T-helper 17 cell (primary cell): Measurements from ENCODE around the gene SLC16A9. TPM values are rescaled to one million over a fixed set of nuclear protein-coding genes. Genes with fewer than 3 reads are reported as not detected.
A peak's percentile ranks its signal among the peaks of the same experiment; 100 is the strongest.
"Not testable (repeated sequence)": the region's sequence is repeated elsewhere in the genome, so short reads cannot be mapped to it uniquely, and the experiment has no call there.

Experiments
- ATAC-seq: fragments of 150-1000 bp; cut with Tn5 transposase; 2 replicates; pipeline ENCODE4 v1.10.0; 2021; ENCODE audit warnings: mild to moderate bottlenecking, moderate library complexity
- DNase-seq, 3 donors: peaks; one replicate each; pipeline versions ENCODE4 v3.0.0 to v3.0.0-alpha.2; 2020 to 2021
- H3K9me3 ChIP-seq: one replicate; pipeline ENCODE4 v1.7.0; 2013; ENCODE audit warnings: low read length, mild to moderate bottlenecking; ENCODE audit not compliant: control insufficient read depth, poor library complexity, severe bottlenecking
- H3K27ac Mint-ChIP-seq: one replicate; pipeline ENCODE4 v1.8.0; 2022; ENCODE audit warnings: mild to moderate bottlenecking, moderate library complexity, mixed read lengths
- H3K27me3 Mint-ChIP-seq: one replicate; pipeline ENCODE4 v1.8.0; 2022; ENCODE audit warnings: mixed read lengths
- H3K36me3 Mint-ChIP-seq: one replicate; pipeline ENCODE4 v1.8.0; 2022; ENCODE audit warnings: low read depth, mixed read lengths
- H3K4me1 Mint-ChIP-seq: one replicate; pipeline ENCODE4 v1.8.0; 2022; ENCODE audit warnings: mild to moderate bottlenecking, mixed read lengths
- H3K4me3 Mint-ChIP-seq: one replicate; pipeline ENCODE4 v1.8.0; 2022; ENCODE audit warnings: mild to moderate bottlenecking, moderate library complexity, mixed read lengths
- total RNA-seq, 4 donors: library from RNA in 2 of 4; stranded (reverse) in 2 of 4; gene quantifications; one replicate each; pipeline ENCODE4 v1.2.3 and lab custom pipeline; 2022 to 2026

SLC16A9 gene, protein sequence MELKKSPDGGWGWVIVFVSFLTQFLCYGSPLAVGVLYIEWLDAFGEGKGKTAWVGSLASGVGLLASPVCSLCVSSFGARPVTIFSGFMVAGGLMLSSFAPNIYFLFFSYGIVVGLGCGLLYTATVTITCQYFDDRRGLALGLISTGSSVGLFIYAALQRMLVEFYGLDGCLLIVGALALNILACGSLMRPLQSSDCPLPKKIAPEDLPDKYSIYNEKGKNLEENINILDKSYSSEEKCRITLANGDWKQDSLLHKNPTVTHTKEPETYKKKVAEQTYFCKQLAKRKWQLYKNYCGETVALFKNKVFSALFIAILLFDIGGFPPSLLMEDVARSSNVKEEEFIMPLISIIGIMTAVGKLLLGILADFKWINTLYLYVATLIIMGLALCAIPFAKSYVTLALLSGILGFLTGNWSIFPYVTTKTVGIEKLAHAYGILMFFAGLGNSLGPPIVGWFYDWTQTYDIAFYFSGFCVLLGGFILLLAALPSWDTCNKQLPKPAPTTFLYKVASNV
- under 1 TPM; 0.07 to 0.18 TPM for total RNA-seq
- total RNA-seq (lab: John Stamatoyannopoulos, UW) = 0 reads per million in 2 donors

DNA sequence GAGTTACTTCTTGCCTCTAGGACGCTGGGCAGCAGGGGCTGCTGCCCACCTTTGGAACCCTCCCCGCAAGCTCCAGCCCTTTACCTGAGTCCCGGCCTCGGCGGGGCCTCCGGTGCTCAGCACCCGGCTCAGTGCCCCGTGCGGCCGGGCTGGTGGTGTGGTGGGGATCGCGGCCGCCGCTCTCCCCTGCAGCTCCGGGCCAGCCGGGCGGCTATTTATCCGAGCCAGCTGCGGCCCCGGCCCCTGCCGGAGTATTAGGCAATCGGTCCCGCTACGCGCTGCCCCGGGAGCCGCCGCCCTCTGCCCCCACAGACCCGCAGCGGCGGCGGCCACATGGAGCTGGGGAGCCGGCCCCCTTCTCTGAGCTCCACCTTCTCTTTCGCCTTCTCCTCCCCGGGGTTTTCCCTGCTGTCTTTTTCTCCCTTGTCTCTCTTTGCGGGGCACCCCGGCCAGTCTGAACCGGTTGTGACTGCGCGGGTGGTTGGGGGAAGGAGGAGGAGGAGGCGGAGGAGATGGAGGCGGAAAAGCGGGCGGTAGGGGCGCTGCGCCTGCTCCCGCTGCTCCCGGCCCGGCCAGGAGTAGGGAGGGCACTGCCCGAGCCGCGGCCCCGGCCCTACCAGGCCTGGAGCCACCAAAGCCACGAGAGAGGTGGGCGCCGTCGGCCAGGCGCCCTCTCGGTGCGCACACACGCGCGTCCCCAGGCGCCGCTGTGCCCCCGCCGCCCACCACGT, at the start of gene SLC16A9:
Gene SLC16A9, minus strand, starts transcription at position 456 of the 731 bp plus-strand sequence. CDS start 25,559 bp downstream, outside the sequence.
- no peaks in the 10 kb centered on the region for H3K9me3 ChIP-seq
- Mint-ChIP-seq H3K27ac (no peak within 1 kb of the TSS), H3K4me3 (peak within 1 kb of the TSS; percentile 76), H3K36me3 (peaks cover 3% of the 10 kb centered on the region), H3K27me3 (peaks cover 72% of the 10 kb centered on the region), H3K4me1 (peaks cover 4% of the 10 kb centered on the region)
- ATAC-seq (peak; percentile 83), DNase-seq (peak in 1 of 3 donors; percentile 6)

DNA sequence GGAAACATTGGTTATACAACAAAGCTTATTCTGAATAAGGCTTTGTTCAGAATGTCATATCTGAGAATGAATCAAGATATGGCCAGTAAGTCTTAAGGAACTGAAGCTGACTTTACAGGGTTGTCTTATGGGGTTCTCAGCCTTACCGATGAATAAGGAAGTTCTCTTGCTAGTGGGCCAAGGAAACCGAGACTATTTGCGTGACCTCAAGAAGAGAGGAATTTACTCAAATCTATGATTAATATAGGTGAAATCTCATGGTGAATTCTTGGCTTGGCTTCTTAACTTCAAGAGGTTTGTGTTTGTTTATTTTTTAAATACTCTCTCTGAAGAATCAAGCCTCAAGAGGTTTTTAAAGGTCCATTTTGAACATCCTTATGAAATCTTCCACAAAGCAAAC, 48.3 kb upstream of the SLC16A9 start:
- no peak overlapping the region for H3K27ac Mint-ChIP-seq
- H3K9me3 ChIP-seq = no peaks in the 10 kb centered on the region
- no peak overlapping the region for H3K4me3 Mint-ChIP-seq
- no peaks in the 10 kb centered on the region for H3K36me3 Mint-ChIP-seq
- peaks cover 6% of the 10 kb centered on the region for H3K27me3 Mint-ChIP-seq
- DNase-seq (no peak), ATAC-seq (no peak)
- peaks cover 2% of the 10 kb centered on the region for H3K4me1 Mint-ChIP-seq

- Mint-ChIP-seq H3K27ac (no peak overlapping the region), H3K4me3 (no peak overlapping the region), H3K4me1 (peaks cover 2% of the 10 kb centered on the region), H3K36me3 (no peaks in the 10 kb centered on the region), H3K27me3 (peaks cover 21% of the 10 kb centered on the region)
- ATAC-seq (no peak), DNase-seq (no peak)
- no peaks in the 10 kb centered on the region for H3K9me3 ChIP-seq
These were observed 45.3 kb upstream of the SLC16A9 start for GRCh38 chr10:59754951-59755350.

GRCh38 chr10:59753267-59753666, 43.6 kb upstream of the SLC16A9 start, which contains the start of gene MRLN:
Gene MRLN, minus strand, starts transcription at chr10:59753455.
- ATAC-seq (no peak), DNase-seq (no peak)
- H3K27me3 Mint-ChIP-seq = peaks cover 31% of the 10 kb centered on the region
- peaks cover 2% of the 10 kb centered on the region for H3K4me1 Mint-ChIP-seq
- H3K27ac Mint-ChIP-seq = no peak within 1 kb of the TSS
- no peaks in the 10 kb centered on the region for H3K9me3 ChIP-seq
- H3K36me3 Mint-ChIP-seq = no peaks in the 10 kb centered on the region
- H3K4me3 Mint-ChIP-seq = no peak within 1 kb of the TSS

- no peak for ATAC-seq
- no peaks in the 10 kb centered on the region for H3K36me3 Mint-ChIP-seq
These were observed 42.8 kb upstream of the SLC16A9 start for GRCh38 chr10:59752278-59752940.

GRCh38 chr10:59750155-59750945, 40.7 kb upstream of the SLC16A9 start:
- ATAC-seq (no peak), DNase-seq (no peak)
- no peaks in the 10 kb centered on the region for H3K9me3 ChIP-seq
- H3K4me1 Mint-ChIP-seq = peaks cover 2% of the 10 kb centered on the region
- no peak overlapping the region for H3K27ac Mint-ChIP-seq
- no peaks in the 10 kb centered on the region for H3K36me3 Mint-ChIP-seq
- peaks cover 44% of the 10 kb centered on the region for H3K27me3 Mint-ChIP-seq
- no peak overlapping the region for H3K4me3 Mint-ChIP-seq

More at GRCh38 chr10:59752278-59752940, 42.8 kb upstream of the SLC16A9 start:
- peaks cover 2% of the 10 kb centered on the region for H3K4me1 Mint-ChIP-seq
- no peak for DNase-seq
- H3K27me3 Mint-ChIP-seq = peaks cover 40% of the 10 kb centered on the region
- no peaks in the 10 kb centered on the region for H3K9me3 ChIP-seq
- no peak overlapping the region for H3K4me3 Mint-ChIP-seq
- no peak overlapping the region for H3K27ac Mint-ChIP-seq

- H3K36me3 Mint-ChIP-seq = no peaks in the 10 kb centered on the region
- ATAC-seq = no peak
These were observed 39.2 kb upstream of the SLC16A9 start for GRCh38 chr10:59748834-59749233.

DNA sequence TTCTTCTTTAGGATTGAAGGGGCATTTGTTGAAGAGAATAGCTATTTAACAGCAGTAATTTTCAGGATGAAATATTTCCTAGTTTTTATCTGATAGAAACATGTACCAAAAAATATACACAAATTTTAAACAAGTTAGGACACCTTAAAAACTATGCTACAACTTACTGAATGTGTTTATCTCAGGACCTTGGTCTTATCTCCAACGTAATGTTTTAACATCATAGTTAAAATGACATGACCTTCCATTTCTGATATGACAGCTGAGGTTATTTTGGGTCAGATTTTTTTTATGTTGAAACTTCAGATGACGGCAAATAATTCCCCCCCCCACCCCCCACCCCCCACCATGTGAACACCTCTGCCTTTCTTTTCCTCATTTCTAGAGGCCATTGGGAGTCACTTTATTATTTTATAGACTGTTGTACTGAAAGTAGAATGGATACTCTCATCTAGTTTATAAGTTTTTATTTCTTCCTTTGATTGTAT, 35.6 kb upstream of the SLC16A9 start:
- Mint-ChIP-seq H3K4me3 (no peak overlapping the region), H3K36me3 (no peaks in the 10 kb centered on the region), H3K27me3 (peaks cover 29% of the 10 kb centered on the region), H3K4me1 (no peaks in the 10 kb centered on the region), H3K27ac (no peak overlapping the region)
- ATAC-seq (no peak), DNase-seq (no peak)
- H3K9me3 ChIP-seq = no peaks in the 10 kb centered on the region

More at GRCh38 chr10:59748834-59749233, 39.2 kb upstream of the SLC16A9 start:
- Mint-ChIP-seq H3K4me3 (no peak overlapping the region), H3K27me3 (peaks cover 44% of the 10 kb centered on the region), H3K27ac (no peak overlapping the region), H3K4me1 (peaks cover 2% of the 10 kb centered on the region)
- DNase-seq = no peak
- no peaks in the 10 kb centered on the region for H3K9me3 ChIP-seq

- not testable (repeated sequence) for H3K4me3 Mint-ChIP-seq, DNase-seq, H3K27ac Mint-ChIP-seq, H3K36me3 Mint-ChIP-seq, H3K9me3 ChIP-seq, ATAC-seq, H3K4me1 Mint-ChIP-seq
- peaks cover 28% of the 10 kb centered on the region for H3K27me3 Mint-ChIP-seq
These were observed 35.1 kb upstream of the SLC16A9 start for GRCh38 chr10:59744762-59745161.

- not testable (repeated sequence) for DNase-seq, H3K4me3 Mint-ChIP-seq, H3K4me1 Mint-ChIP-seq, ATAC-seq, H3K36me3 Mint-ChIP-seq, H3K9me3 ChIP-seq, H3K27ac Mint-ChIP-seq
- H3K27me3 Mint-ChIP-seq = peaks cover 23% of the 10 kb centered on the region
These were observed 34.5 kb upstream of the SLC16A9 start for GRCh38 chr10:59744156-59744555.

- H3K36me3 Mint-ChIP-seq = no peaks in the 10 kb centered on the region
- H3K4me3 Mint-ChIP-seq = no peak overlapping the region
- no peaks in the 10 kb centered on the region for H3K9me3 ChIP-seq
- H3K4me1 Mint-ChIP-seq = no peaks in the 10 kb centered on the region
- ATAC-seq (no peak), DNase-seq (no peak)
- peaks cover 12% of the 10 kb centered on the region for H3K27me3 Mint-ChIP-seq
- no peak overlapping the region for H3K27ac Mint-ChIP-seq
These were observed 31.9 kb upstream of the SLC16A9 start for GRCh38 chr10:59741583-59741982.

DNA sequence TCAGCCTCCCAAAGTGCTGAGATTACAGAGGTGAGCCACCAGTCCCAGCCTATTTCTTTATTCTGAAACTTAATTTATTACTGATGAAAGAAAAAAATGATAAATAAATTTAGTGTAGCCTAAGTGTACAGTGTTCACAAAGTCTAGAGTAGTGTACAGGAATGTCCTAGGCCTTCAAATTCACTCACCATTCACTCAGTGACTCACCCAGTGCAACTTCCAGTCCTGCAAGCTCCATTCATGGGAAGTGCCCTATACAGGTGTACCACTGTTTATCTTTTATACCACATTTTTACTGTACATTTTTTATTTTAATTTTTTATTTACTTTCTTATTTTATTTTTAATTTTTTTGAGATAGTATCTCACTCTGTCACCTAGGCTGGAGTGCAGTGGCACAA, 31.4 kb upstream of the SLC16A9 start:
- no peaks in the 10 kb centered on the region for H3K36me3 Mint-ChIP-seq
- no peak overlapping the region for H3K27ac Mint-ChIP-seq
- H3K27me3 Mint-ChIP-seq = peaks cover 12% of the 10 kb centered on the region
- no peaks in the 10 kb centered on the region for H3K9me3 ChIP-seq
- DNase-seq (no peak), ATAC-seq (no peak)
- no peaks in the 10 kb centered on the region for H3K4me1 Mint-ChIP-seq
- H3K4me3 Mint-ChIP-seq = no peak overlapping the region
